Hepatocyte (in vitro differentiated cells): ENCODE data around the gene CXCR5.

Experiments
- EZH2 ChIP-seq: fragments of 200-600 bp; sonication (generic); IDR thresholded peaks from 2 replicates; pipeline ENCODE4 v1.6.1; 2016; ENCODE audit warnings: antibody characterized with exemption, mild to moderate bottlenecking, borderline replicate concordance
- EZH2phosphoT487 ChIP-seq: fragments of 200-600 bp; sonication (generic); IDR thresholded peaks from one replicate; pipeline ENCODE4 v1.6.1; 2018; ENCODE audit warnings: antibody characterized with exemption, mild to moderate bottlenecking, low read depth, moderate library complexity; ENCODE audit not compliant: unreplicated experiment, severe bottlenecking
- TF ChIP-seq, protein P1 (sequence below): fragments of 200-600 bp; sonication (generic); IDR thresholded peaks from 2 replicates; pipeline ENCODE4 v1.5.1; 2016; ENCODE audit warnings: antibody characterized with exemption, mild to moderate bottlenecking; ENCODE audit not compliant: poor library complexity

- TF ChIP-seq, protein P1, sequence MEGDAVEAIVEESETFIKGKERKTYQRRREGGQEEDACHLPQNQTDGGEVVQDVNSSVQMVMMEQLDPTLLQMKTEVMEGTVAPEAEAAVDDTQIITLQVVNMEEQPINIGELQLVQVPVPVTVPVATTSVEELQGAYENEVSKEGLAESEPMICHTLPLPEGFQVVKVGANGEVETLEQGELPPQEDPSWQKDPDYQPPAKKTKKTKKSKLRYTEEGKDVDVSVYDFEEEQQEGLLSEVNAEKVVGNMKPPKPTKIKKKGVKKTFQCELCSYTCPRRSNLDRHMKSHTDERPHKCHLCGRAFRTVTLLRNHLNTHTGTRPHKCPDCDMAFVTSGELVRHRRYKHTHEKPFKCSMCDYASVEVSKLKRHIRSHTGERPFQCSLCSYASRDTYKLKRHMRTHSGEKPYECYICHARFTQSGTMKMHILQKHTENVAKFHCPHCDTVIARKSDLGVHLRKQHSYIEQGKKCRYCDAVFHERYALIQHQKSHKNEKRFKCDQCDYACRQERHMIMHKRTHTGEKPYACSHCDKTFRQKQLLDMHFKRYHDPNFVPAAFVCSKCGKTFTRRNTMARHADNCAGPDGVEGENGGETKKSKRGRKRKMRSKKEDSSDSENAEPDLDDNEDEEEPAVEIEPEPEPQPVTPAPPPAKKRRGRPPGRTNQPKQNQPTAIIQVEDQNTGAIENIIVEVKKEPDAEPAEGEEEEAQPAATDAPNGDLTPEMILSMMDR, result no peak
- TF ChIP-seq EZH2phosphoT487, result no peak
- no peak for TF ChIP-seq EZH2
Measured at GRCh38 chr11:118838905-118839553, 44.7 kb upstream of the CXCR5 start.
